OCI-LY7 (cell line): ENCODE measurements around the gene SUMF1.

Experiments
- EZH2phosphoT487 ChIP-seq: fragments of 200-600 bp; sonication (generic); IDR thresholded peaks from 2 replicates; pipeline ENCODE4 v1.6.1; 2018; ENCODE audit warnings: low read depth, borderline replicate concordance, mild to moderate bottlenecking, mixed run types, antibody characterized with exemption, low read length, moderate library complexity, mixed read lengths
- TF ChIP-seq, protein P1 (sequence below): fragments of 200-600 bp; sonication (generic); conservative IDR thresholded peaks from 2 replicates; pipeline ENCODE4 v1.5.1; 2014; ENCODE audit warnings: mild to moderate bottlenecking, antibody characterized with exemption, low read length, moderate library complexity, mixed read lengths

GRCh38 chr3:4322635-4323034, 144.4 kb downstream of the SUMF1 start:
- TF ChIP-seq, protein P1, sequence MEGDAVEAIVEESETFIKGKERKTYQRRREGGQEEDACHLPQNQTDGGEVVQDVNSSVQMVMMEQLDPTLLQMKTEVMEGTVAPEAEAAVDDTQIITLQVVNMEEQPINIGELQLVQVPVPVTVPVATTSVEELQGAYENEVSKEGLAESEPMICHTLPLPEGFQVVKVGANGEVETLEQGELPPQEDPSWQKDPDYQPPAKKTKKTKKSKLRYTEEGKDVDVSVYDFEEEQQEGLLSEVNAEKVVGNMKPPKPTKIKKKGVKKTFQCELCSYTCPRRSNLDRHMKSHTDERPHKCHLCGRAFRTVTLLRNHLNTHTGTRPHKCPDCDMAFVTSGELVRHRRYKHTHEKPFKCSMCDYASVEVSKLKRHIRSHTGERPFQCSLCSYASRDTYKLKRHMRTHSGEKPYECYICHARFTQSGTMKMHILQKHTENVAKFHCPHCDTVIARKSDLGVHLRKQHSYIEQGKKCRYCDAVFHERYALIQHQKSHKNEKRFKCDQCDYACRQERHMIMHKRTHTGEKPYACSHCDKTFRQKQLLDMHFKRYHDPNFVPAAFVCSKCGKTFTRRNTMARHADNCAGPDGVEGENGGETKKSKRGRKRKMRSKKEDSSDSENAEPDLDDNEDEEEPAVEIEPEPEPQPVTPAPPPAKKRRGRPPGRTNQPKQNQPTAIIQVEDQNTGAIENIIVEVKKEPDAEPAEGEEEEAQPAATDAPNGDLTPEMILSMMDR, result no peak
- TF ChIP-seq EZH2phosphoT487, result no peak
